ENCODE measurements around the gene GRAPL.
"Not testable (repeated sequence)": the region's sequence is repeated elsewhere in the genome, so short reads cannot be mapped to it uniquely, and the experiment has no call there.

Gene GRAPL

GRCh38 chr17:19142419-19142818 lies 15.0 kb downstream of the GRAPL start:
- H3K4me3 ChIP-seq (ENCODE audit: low read depth in 1 of 2, low read length in 2 of 2); H3K36me3 ChIP-seq (ENCODE audit: control insufficient read depth in 1 of 2, insufficient read depth in 2 of 2, low read length in 2 of 2); H3K27me3 ChIP-seq (ENCODE audit: low read depth, low read length); H3K4me1 ChIP-seq (ENCODE audit: control insufficient read depth in 1 of 2, insufficient read depth in 2 of 2, low read length in 2 of 2); H3K9me3 ChIP-seq (ENCODE audit: control insufficient read depth in 1 of 2, low read length in 2 of 2); H3K27ac ChIP-seq (ENCODE audit: low read length): not testable (repeated sequence)

DNA sequence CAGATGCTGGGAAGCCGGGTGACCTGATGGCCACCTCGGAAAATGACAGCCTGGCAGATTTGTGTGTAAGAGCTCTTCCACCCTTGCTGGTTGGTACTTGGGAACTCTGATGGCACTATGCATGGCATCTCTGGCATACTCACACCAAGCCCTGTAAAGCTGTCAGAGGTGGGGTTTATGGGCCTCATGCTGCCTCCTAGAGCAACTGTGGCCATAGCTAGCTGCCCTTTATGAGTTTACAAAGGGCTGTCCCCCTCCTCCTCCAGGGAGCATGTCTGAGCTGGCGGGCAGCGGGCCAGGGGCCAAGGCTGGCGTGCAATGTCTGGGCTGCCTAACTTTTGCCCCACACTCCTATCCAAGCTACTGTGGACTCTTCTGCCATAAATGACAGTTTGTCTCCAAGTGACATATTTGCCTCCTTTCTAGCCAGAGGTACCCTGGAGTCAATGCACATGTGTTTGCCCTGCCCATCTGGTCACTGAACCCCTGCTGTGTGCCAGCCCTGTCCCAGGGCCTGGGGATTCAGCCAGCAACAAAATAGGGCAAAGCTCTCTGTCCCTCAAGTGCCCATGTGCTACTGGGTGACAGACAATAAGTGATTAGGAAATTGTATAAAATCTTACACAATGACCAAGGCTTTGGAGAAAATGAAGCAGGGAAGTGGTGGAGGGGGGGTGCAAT lies 15.8 kb downstream of the GRAPL start:
- not testable (repeated sequence) for H3K27ac ChIP-seq (ENCODE audit: low read length); H3K4me1 ChIP-seq (ENCODE audit: control insufficient read depth in 1 of 2, insufficient read depth in 2 of 2, low read length in 2 of 2); H3K9me3 ChIP-seq (ENCODE audit: control insufficient read depth in 1 of 2, low read length in 2 of 2); H3K27me3 ChIP-seq (ENCODE audit: low read depth, low read length); H3K4me3 ChIP-seq (ENCODE audit: low read depth in 1 of 2, low read length in 2 of 2); H3K36me3 ChIP-seq (ENCODE audit: control insufficient read depth in 1 of 2, insufficient read depth in 2 of 2, low read length in 2 of 2)

GRCh38 chr17:19144373-19144772 lies 17.0 kb downstream of the GRAPL start:
- not testable (repeated sequence) for H3K9me3 ChIP-seq (ENCODE audit: control insufficient read depth in 1 of 2, low read length in 2 of 2); H3K4me1 ChIP-seq (ENCODE audit: control insufficient read depth in 1 of 2, insufficient read depth in 2 of 2, low read length in 2 of 2); H3K36me3 ChIP-seq (ENCODE audit: control insufficient read depth in 1 of 2, insufficient read depth in 2 of 2, low read length in 2 of 2); H3K4me3 ChIP-seq (ENCODE audit: low read depth in 1 of 2, low read length in 2 of 2); H3K27me3 ChIP-seq (ENCODE audit: low read depth, low read length); H3K27ac ChIP-seq (ENCODE audit: low read length)

- H3K27ac ChIP-seq (ENCODE audit: low read length); H3K36me3 ChIP-seq (ENCODE audit: control insufficient read depth in 1 of 2, insufficient read depth in 2 of 2, low read length in 2 of 2); H3K9me3 ChIP-seq (ENCODE audit: control insufficient read depth in 1 of 2, low read length in 2 of 2); H3K27me3 ChIP-seq (ENCODE audit: low read depth, low read length); H3K4me3 ChIP-seq (ENCODE audit: low read depth in 1 of 2, low read length in 2 of 2); H3K4me1 ChIP-seq (ENCODE audit: control insufficient read depth in 1 of 2, insufficient read depth in 2 of 2, low read length in 2 of 2): not testable (repeated sequence)
Observed at GRCh38 chr17:19145471-19145870, 18.1 kb downstream of the GRAPL start.

- not testable (repeated sequence) for H3K36me3 ChIP-seq (ENCODE audit: control insufficient read depth in 1 of 2, insufficient read depth in 2 of 2, low read length in 2 of 2); H3K4me1 ChIP-seq (ENCODE audit: control insufficient read depth in 1 of 2, insufficient read depth in 2 of 2, low read length in 2 of 2); H3K27me3 ChIP-seq (ENCODE audit: low read depth, low read length); H3K9me3 ChIP-seq (ENCODE audit: control insufficient read depth in 1 of 2, low read length in 2 of 2); H3K27ac ChIP-seq (ENCODE audit: low read length); H3K4me3 ChIP-seq (ENCODE audit: low read depth in 1 of 2, low read length in 2 of 2)
Observed at GRCh38 chr17:19150678-19151615, 23.6 kb downstream of the GRAPL start.

DNA sequence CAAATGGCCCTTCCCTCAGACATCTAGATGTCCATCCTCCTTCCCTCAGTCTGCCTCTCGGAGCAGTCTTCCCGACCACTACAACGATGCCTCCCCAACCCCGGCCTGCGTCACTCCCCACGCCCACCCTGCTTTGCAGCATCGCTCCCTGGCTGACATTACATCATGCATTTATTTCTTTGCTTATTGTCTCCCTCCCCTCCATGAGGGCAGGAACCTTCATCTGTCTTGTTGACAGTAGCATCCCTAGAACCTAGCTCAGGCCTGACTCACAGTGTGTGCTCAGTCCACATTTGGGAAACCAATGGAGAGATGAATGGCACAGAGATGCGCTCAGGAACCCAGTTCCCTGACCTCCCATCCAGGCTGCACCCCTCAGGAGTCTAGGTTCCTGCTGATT lies 30.2 kb downstream of the GRAPL start:
- not testable (repeated sequence) for H3K27me3 ChIP-seq (ENCODE audit: low read depth, low read length); H3K4me1 ChIP-seq (ENCODE audit: control insufficient read depth in 1 of 2, insufficient read depth in 2 of 2, low read length in 2 of 2); H3K9me3 ChIP-seq (ENCODE audit: control insufficient read depth in 1 of 2, low read length in 2 of 2); H3K4me3 ChIP-seq (ENCODE audit: low read depth in 1 of 2, low read length in 2 of 2); H3K36me3 ChIP-seq (ENCODE audit: control insufficient read depth in 1 of 2, insufficient read depth in 2 of 2, low read length in 2 of 2); H3K27ac ChIP-seq (ENCODE audit: low read length)

DNA sequence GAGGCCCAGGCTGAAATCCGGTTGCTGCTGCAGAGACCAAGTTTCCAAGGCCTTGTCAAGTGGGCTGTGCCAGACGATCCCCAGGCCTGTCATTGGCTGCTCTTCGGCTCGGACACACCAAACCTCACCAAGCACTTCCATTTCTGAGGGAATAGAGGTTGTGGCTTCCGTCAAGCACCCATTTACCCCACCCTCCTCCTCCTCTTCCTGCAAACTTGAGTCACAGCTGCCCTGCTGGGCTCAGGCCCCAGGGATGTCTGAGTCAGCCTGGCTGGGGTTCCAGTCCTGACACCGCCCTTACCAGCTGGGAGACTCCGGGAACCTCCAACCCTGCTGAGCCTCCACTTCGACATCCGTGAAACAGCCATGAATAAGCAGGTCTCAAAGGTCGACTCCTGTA lies 31.1 kb downstream of the GRAPL start:
- not testable (repeated sequence) for H3K27ac ChIP-seq (ENCODE audit: low read length); H3K9me3 ChIP-seq (ENCODE audit: control insufficient read depth in 1 of 2, low read length in 2 of 2); H3K4me1 ChIP-seq (ENCODE audit: control insufficient read depth in 1 of 2, insufficient read depth in 2 of 2, low read length in 2 of 2); H3K27me3 ChIP-seq (ENCODE audit: low read depth, low read length); H3K4me3 ChIP-seq (ENCODE audit: low read depth in 1 of 2, low read length in 2 of 2); H3K36me3 ChIP-seq (ENCODE audit: control insufficient read depth in 1 of 2, insufficient read depth in 2 of 2, low read length in 2 of 2)

GRCh38 chr17:19158938-19159337 lies 31.5 kb downstream of the GRAPL start:
- not testable (repeated sequence) for H3K4me3 ChIP-seq (ENCODE audit: low read depth in 1 of 2, low read length in 2 of 2); H3K36me3 ChIP-seq (ENCODE audit: control insufficient read depth in 1 of 2, insufficient read depth in 2 of 2, low read length in 2 of 2); H3K4me1 ChIP-seq (ENCODE audit: control insufficient read depth in 1 of 2, insufficient read depth in 2 of 2, low read length in 2 of 2); H3K27me3 ChIP-seq (ENCODE audit: low read depth, low read length); H3K27ac ChIP-seq (ENCODE audit: low read length); H3K9me3 ChIP-seq (ENCODE audit: control insufficient read depth in 1 of 2, low read length in 2 of 2)

- H3K4me3 ChIP-seq (ENCODE audit: low read depth in 1 of 2, low read length in 2 of 2); H3K9me3 ChIP-seq (ENCODE audit: control insufficient read depth in 1 of 2, low read length in 2 of 2); H3K4me1 ChIP-seq (ENCODE audit: control insufficient read depth in 1 of 2, insufficient read depth in 2 of 2, low read length in 2 of 2); H3K36me3 ChIP-seq (ENCODE audit: control insufficient read depth in 1 of 2, insufficient read depth in 2 of 2, low read length in 2 of 2); H3K27me3 ChIP-seq (ENCODE audit: low read depth, low read length); H3K27ac ChIP-seq (ENCODE audit: low read length): not testable (repeated sequence)
Observed at GRCh38 chr17:19161308-19162107, 34.1 kb downstream of the GRAPL start.

DNA sequence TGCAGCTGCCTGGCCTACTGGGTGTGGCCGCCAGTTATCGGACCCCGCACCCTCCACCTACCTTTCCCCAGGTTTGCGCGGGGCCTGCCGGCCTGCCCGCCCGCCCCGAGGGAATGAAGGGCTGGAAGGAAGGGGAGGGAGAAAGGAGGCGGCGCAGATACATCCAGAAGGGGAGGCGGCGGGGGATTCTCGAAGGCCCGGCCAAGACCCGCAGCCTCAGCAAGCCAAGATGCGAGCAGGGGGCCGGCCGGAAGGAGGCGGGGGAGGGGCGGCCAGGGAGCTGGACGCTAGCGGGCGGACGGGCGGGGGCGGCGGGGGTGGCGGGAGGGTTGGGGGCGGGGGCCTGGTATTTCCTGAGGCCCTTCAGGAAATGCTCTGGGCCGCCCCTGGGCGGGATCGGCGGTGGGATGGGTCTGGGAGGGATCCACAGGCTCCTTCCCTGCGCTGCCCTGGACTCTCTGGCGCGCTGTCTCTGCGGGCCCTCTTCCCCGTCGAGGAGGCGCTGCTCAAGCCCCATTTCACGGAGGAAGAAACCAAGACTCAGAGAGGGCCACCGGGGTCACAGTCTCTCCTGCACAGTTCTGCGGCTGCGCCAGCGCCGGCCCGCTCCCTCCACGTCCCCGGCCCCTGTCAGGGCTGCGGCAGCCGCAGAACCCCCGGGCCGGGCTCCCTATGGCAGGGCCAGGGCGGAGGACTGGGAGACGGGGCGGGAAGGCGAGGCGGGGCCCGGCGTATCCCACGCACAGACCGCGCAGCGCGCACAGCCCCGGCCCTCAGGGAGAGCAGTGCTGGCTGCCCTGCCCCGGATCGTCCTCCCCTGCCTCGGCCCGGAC lies 35.2 kb downstream of the GRAPL start:
- not testable (repeated sequence) for H3K27ac ChIP-seq (ENCODE audit: low read length); H3K4me3 ChIP-seq (ENCODE audit: low read depth in 1 of 2, low read length in 2 of 2); H3K27me3 ChIP-seq (ENCODE audit: low read depth, low read length); H3K4me1 ChIP-seq (ENCODE audit: control insufficient read depth in 1 of 2, insufficient read depth in 2 of 2, low read length in 2 of 2); H3K9me3 ChIP-seq (ENCODE audit: control insufficient read depth in 1 of 2, low read length in 2 of 2); H3K36me3 ChIP-seq (ENCODE audit: control insufficient read depth in 1 of 2, insufficient read depth in 2 of 2, low read length in 2 of 2)

GRCh38 chr17:19174422-19174821 lies 47.0 kb downstream of the GRAPL start:
- not testable (repeated sequence) for H3K36me3 ChIP-seq (ENCODE audit: control insufficient read depth in 1 of 2, insufficient read depth in 2 of 2, low read length in 2 of 2); H3K4me3 ChIP-seq (ENCODE audit: low read depth in 1 of 2, low read length in 2 of 2); H3K4me1 ChIP-seq (ENCODE audit: control insufficient read depth in 1 of 2, insufficient read depth in 2 of 2, low read length in 2 of 2); H3K27ac ChIP-seq (ENCODE audit: low read length); H3K27me3 ChIP-seq (ENCODE audit: low read depth, low read length); H3K9me3 ChIP-seq (ENCODE audit: control insufficient read depth in 1 of 2, low read length in 2 of 2)
